WTC11 (cell line): Measurements from ENCODE around the gene ACADVL. TPM values are rescaled to one million over a fixed set of nuclear protein-coding genes. Genes with fewer than 3 reads are reported as not detected.

Experiments used
- AFF4 ChIP-seq: sonication (generic); formaldehyde crosslinking; IDR thresholded peaks from 2 replicates; pipeline ENCODE4 v1.8.1; 2023; ENCODE audit warnings: mild to moderate bottlenecking, missing genetic modification reagents, borderline replicate concordance
- ARID4B ChIP-seq: sonication (generic); formaldehyde crosslinking; IDR thresholded peaks from 2 replicates; pipeline ENCODE4 v1.8.0; 2023; ENCODE audit warnings: missing genetic modification reagents, mild to moderate bottlenecking, borderline replicate concordance
- CBFB ChIP-seq: sonication (generic); formaldehyde crosslinking; IDR thresholded peaks from 2 replicates; pipeline ENCODE4 v1.8.1; 2022; ENCODE audit warnings: mild to moderate bottlenecking, low read depth, missing genetic modification reagents
- CDX4 ChIP-seq: fragments of 250-450 bp; sonication (Bioruptor Pico); IDR thresholded peaks from 2 replicates; pipeline ENCODE4 v1.9.0; 2021; ENCODE audit warnings: moderate library complexity, mild to moderate bottlenecking, inconsistent platforms, borderline replicate concordance
- E2F5 ChIP-seq: sonication (generic); formaldehyde crosslinking; IDR thresholded peaks from 2 replicates; pipeline ENCODE4 v1.8.1; 2022; ENCODE audit warnings: mild to moderate bottlenecking, moderate library complexity, missing genetic modification reagents
- EMX1 ChIP-seq: fragments of 250-450 bp; sonication (Bioruptor Pico); IDR thresholded peaks from 2 replicates; pipeline ENCODE4 v1.8.0; 2021; ENCODE audit warnings: mild to moderate bottlenecking
- ERG ChIP-seq: fragments of 250-450 bp; sonication (Bioruptor Pico); IDR thresholded peaks from 2 replicates; pipeline ENCODE4 v1.8.0; 2021; ENCODE audit warnings: mild to moderate bottlenecking
- GABPB1 ChIP-seq: sonication (generic); formaldehyde crosslinking; IDR thresholded peaks from 2 replicates; pipeline ENCODE4 v1.8.1; 2023; ENCODE audit warnings: mild to moderate bottlenecking, missing genetic modification reagents
- GTF2I ChIP-seq: fragments of 250-450 bp; sonication (Bioruptor Pico); conservative IDR thresholded peaks from 2 replicates; pipeline ENCODE4 v1.4.0; 2021; ENCODE audit warnings: mild to moderate bottlenecking
- IRF2 ChIP-seq: sonication (generic); formaldehyde crosslinking; IDR thresholded peaks from 2 replicates; pipeline ENCODE4 v1.8.0; 2022; ENCODE audit warnings: low read depth, missing genetic modification reagents, borderline replicate concordance
- JAZF1 ChIP-seq: fragments of 250-450 bp; sonication (Bioruptor Pico); IDR thresholded peaks from 2 replicates; pipeline ENCODE4 v1.9.0; 2021; ENCODE audit warnings: moderate library complexity, mild to moderate bottlenecking, inconsistent platforms
- KAT7 ChIP-seq: sonication (generic); formaldehyde crosslinking; IDR thresholded peaks from 2 replicates; pipeline ENCODE4 v1.8.1; 2023; ENCODE audit warnings: missing genetic modification reagents, mild to moderate bottlenecking, borderline replicate concordance
- MXD4 ChIP-seq: fragments of 250-450 bp; sonication (Bioruptor Pico); IDR thresholded peaks from 2 replicates; pipeline ENCODE4 v1.8.0; 2021; ENCODE audit warnings: mild to moderate bottlenecking, moderate library complexity, borderline replicate concordance
- NFYB ChIP-seq: sonication (generic); formaldehyde crosslinking; conservative IDR thresholded peaks from 2 replicates; pipeline ENCODE4 v1.8.0; 2022; ENCODE audit warnings: low read depth, missing genetic modification reagents
- NR1H2 ChIP-seq: sonication (generic); formaldehyde crosslinking; IDR thresholded peaks from 2 replicates; pipeline ENCODE4 v1.9.0; 2021; ENCODE audit warnings: mild to moderate bottlenecking, moderate library complexity, missing genetic modification reagents
- PREB ChIP-seq: sonication (generic); formaldehyde crosslinking; IDR thresholded peaks from 2 replicates; pipeline ENCODE4 v1.8.1; 2022; ENCODE audit warnings: mild to moderate bottlenecking, missing genetic modification reagents, moderate library complexity, borderline replicate concordance
- SP1 ChIP-seq: sonication (generic); formaldehyde crosslinking; conservative IDR thresholded peaks from 2 replicates; pipeline ENCODE4 v1.8.1; 2022; ENCODE audit warnings: missing genetic modification reagents
- USF2 ChIP-seq: sonication (generic); formaldehyde crosslinking; IDR thresholded peaks from 2 replicates; pipeline ENCODE4 v1.8.1; 2023; ENCODE audit warnings: mild to moderate bottlenecking, missing genetic modification reagents, moderate library complexity
- ZNF396 ChIP-seq: fragments of 250-450 bp; sonication (Bioruptor Pico); IDR thresholded peaks from 2 replicates; pipeline ENCODE4 v1.8.0; 2021; ENCODE audit warnings: mild to moderate bottlenecking, moderate library complexity, borderline replicate concordance
- ZNF532 ChIP-seq: fragments of 250-450 bp; sonication (Bioruptor Pico); IDR thresholded peaks from 2 replicates; pipeline ENCODE4 v1.9.0; 2021; ENCODE audit warnings: mild to moderate bottlenecking, borderline replicate concordance
- total RNA-seq: library from RNA; stranded (reverse); gene quantifications from 3 replicates; pipeline ENCODE4 v1.2.3, GENCODE V29; 2021

The ACADVL gene
- total RNA-seq, 1 experiment from 2014 or later, result 236 TPM

- TF ChIP-seq ZNF532 (CRISPR knock-in tag) (no peak), MXD4 (CRISPR knock-in tag) (no peak), NFYB (CRISPR knock-in tag) (no peak), E2F5 (CRISPR knock-in tag) (no peak), USF2 (CRISPR knock-in tag) (peak; percentile 69), GTF2I (CRISPR knock-in tag) (no peak), CBFB (CRISPR knock-in tag) (no peak), NR1H2 (CRISPR knock-in tag) (no peak), JAZF1 (CRISPR knock-in tag) (no peak), CDX4 (CRISPR knock-in tag) (no peak), ARID4B (no peak), GABPB1 (CRISPR knock-in tag) (no peak), ZNF396 (no peak), AFF4 (no peak), EMX1 (CRISPR knock-in tag) (no peak), ERG (CRISPR knock-in tag) (no peak), PREB (CRISPR knock-in tag) (no peak), IRF2 (no peak), KAT7 (CRISPR knock-in tag) (no peak), SP1 (CRISPR knock-in tag) (no peak)
Measured at GRCh38 chr17:7173687-7174602, 45.8 kb upstream of the ACADVL start (continued).
